GM12891 (cell line): Measurements from ENCODE around the gene CCDC136.

Experiments used
- POLR2A ChIP-seq: IDR thresholded peaks from 2 replicates; pipeline ENCODE4 v1.6.1; 2011; ENCODE audit warnings: low read depth, low read length, control low read depth
- POLR2AphosphoS5 ChIP-seq: IDR thresholded peaks from 2 replicates; pipeline ENCODE4 v1.6.1; 2011; ENCODE audit warnings: low read depth, low read length, control low read depth

- TF ChIP-seq POLR2A, result no peak
- TF ChIP-seq POLR2AphosphoS5, result no peak
Measured at GRCh38 chr7:128835231-128835751, 43.5 kb downstream of the CCDC136 start.
